ACHN (cell line): Measurements from ENCODE around the gene EFHD2.
"Not testable (repeated sequence)": the region's sequence is repeated elsewhere in the genome, so short reads cannot be mapped to it uniquely, and the experiment has no call there.

ENCODE experiments used
- DNase-seq: peaks from one replicate; pipeline ENCODE4 v3.0.0-alpha.2; 2015
- in situ Hi-C: cut with HindIII; loops from 2 replicates; pipeline ENCODE4 v1.10.0; 2017; ENCODE audit warnings: low sequenced_read_pairs, low pct_ligation_motif_present, low pct_unique_long_range_greater_than_20kb

Gene EFHD2

DNA sequence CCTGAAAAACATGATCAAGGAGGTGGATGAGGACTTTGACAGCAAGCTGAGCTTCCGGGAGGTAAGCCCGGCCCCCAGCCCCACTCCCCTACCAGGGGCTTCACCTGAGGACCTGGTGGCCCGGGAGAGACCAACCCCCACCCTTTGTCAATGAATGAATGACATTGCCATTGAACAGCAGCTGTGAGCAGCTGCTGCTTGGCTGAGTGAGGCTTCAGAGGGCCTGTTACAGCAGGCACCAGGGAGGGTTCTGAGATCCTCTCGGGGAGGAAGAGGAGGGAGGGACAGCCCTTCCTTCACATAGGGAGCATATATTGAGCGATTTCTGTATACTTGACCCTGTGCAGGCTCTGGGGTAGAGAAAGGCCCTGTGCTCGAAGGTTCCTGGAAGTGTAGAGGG is 16.3 kb downstream of the EFHD2 start:
- in situ Hi-C loops: loop anchor here (25.0 kb wide), 1 partner anchor 114 kb away; no protein-coding TSS in a partner anchor
- no peak for DNase-seq

- DNase-seq: no peak
- in situ Hi-C loops: loop anchor here (25.0 kb wide), 1 partner anchor 114 kb away; no protein-coding TSS in a partner anchor
Observed at GRCh38 chr1:15426492-15427279, 17.0 kb downstream of the EFHD2 start.

DNA sequence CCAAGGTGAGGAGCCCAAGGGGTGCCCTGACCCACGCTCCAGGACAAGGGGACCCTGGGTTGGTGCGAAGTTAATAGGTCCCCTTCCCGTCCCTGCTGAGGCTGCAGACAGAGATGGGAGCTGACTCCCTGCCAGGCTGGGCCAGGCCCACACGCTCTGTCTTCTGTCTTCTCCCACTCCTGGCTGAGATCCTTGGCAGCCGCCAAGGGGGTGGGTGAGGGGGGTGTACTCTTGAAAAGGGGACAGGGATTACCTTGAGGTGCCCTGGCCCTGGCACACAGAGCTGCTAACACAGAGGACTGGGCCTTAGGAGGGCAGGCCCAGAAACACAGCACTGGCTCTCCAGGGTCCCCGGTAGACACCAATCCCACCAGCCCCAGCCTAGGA is 17.6 kb downstream of the EFHD2 start:
- no peak for DNase-seq
- in situ Hi-C loops: loop anchor here (25.0 kb wide), 1 partner anchor 115 kb away; no protein-coding TSS in a partner anchor

- not testable (repeated sequence) for DNase-seq
- in situ Hi-C loops: loop anchor here (25.0 kb wide), 1 partner anchor 116 kb away; no protein-coding TSS in a partner anchor
Observed at GRCh38 chr1:15428252-15428651, 18.6 kb downstream of the EFHD2 start.

DNA sequence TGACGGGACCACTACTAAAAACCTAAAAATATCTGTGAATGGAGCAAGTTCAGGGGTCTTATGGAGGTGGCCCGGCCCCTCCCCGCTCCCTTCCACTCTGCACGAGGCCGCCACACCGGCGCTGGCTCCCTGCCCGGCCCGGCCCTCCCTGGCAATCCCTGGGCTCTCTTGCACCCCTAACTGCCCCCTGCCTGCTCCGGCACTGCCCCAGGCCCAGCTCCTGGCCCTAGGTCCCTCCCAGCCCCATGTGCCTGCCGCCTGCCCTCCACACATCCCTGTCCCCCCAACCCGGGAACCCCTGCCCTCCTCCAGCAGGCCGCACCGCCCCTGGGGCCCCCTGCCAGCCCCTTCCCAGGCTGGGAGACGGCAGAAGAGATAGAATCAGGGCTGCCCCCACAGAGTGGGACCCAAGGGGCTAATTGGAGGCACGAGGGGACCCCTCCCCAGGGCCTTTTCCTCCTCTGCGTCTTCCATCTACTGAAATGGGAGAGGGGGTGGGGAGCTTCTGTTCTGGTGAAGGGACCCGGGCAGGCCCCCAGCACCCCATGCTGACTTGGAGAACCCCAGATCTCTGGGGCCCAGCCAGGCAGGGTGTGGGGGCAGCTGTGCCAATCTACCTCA is 19.2 kb downstream of the EFHD2 start:
- no peak for DNase-seq
- in situ Hi-C loops: loop anchor here (25.0 kb wide), 1 partner anchor 117 kb away; no protein-coding TSS in a partner anchor

- DNase-seq: no peak
- in situ Hi-C loops: loop anchor here (25.0 kb wide), 1 partner anchor 117 kb away; no protein-coding TSS in a partner anchor
Observed at GRCh38 chr1:15429701-15430149, 20.0 kb downstream of the EFHD2 start.

- in situ Hi-C loops: loop anchor here (25.0 kb wide), 1 partner anchor 119 kb away; no protein-coding TSS in a partner anchor
- DNase-seq: no peak
Observed at GRCh38 chr1:15430787-15431570, 21.3 kb downstream of the EFHD2 start.

DNA sequence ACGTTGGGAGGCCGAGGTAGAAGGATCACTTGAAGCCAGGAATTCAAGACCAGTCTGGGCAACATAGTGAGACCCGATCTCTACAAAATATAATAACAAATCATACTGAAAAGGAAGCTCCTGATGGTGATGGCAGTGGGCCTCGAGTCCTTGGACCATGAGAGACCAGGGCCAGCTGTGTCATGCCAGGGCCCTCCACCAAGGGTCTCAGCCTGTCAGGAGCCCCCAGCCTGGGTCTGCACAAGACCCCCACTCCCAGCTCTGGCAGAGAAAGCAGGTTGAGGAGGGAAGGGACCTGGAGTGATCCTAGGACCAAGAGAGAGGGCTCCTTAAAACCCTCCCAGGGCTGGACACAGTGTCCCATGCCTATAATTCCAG is 21.9 kb downstream of the EFHD2 start:
- DNase-seq: no peak
- in situ Hi-C loops: loop anchor here (25.0 kb wide), 1 partner anchor 119 kb away; no protein-coding TSS in a partner anchor

GRCh38 chr1:15432324-15432723 is 22.6 kb downstream of the EFHD2 start:
- in situ Hi-C loops: loop anchor here (25.0 kb wide), 1 partner anchor 120 kb away; no protein-coding TSS in a partner anchor
- no peak for DNase-seq

GRCh38 chr1:15433471-15433870 is 23.8 kb downstream of the EFHD2 start:
- DNase-seq: no peak
- in situ Hi-C loops: loop anchor here (25.0 kb wide), 1 partner anchor 121 kb away; no protein-coding TSS in a partner anchor

- in situ Hi-C loops: loop anchor here (25.0 kb wide), 1 partner anchor 122 kb away; no protein-coding TSS in a partner anchor
- not testable (repeated sequence) for DNase-seq
Observed at GRCh38 chr1:15434739-15435138, 25.1 kb downstream of the EFHD2 start.

- DNase-seq: no peak
- in situ Hi-C loops: loop anchor here (25.0 kb wide), 1 partner anchor 123 kb away; no protein-coding TSS in a partner anchor
Observed at GRCh38 chr1:15435239-15436077, 25.8 kb downstream of the EFHD2 start.

DNA sequence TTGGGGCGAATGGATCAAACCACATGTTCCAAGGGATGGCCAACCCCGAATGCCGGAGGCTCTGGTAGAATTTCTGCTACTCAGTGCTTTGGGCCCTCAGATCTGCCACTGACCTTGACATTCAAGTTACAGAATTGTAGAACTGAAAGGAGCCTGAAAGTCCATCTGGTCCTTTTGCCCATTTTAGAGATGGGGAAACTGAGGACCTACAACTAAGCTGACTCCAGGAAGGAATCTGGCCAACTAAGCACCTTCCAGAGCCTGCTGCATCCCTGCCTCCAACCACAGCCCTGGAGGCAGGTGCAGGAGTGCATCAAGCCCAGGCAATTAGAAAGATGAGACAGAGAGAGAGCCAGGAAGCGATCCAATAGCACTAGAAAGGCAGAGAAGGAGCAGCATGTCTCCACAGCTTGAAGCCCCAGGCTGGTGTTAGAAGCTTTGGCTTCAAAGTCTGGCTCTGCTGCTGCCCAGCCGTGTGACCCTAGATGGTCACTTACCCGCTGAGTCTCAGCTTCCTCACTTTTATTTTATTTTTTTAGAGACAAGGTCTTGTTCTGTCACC is 27.3 kb downstream of the EFHD2 start:
- in situ Hi-C loops: loop anchor here (25.0 kb wide), 1 partner anchor 125 kb away; no protein-coding TSS in a partner anchor
- no peak for DNase-seq

DNA sequence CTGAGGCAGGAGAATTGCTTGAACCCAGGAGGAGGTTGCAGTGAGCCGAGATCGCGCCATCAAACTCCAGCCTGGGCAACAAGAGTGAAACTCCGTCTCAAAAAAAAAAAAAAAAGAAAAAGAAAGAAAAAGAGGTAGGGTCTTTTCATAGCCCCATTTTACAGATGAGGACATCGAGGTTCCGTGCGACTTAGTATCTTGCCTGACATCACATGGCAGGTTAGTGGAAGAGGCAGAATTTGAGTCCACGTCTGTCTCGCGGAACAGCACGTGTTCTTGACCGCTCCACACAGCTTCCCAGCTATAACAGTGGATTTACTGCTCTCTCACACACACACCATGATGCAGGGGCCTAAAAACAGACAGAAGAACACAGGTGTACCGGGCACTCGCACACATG is 29.6 kb downstream of the EFHD2 start:
- in situ Hi-C loops: loop anchor here (25.0 kb wide), 1 partner anchor 127 kb away; no protein-coding TSS in a partner anchor

GRCh38 chr1:15440357-15440756 is 30.7 kb downstream of the EFHD2 start:
- no peak for DNase-seq
- in situ Hi-C loops: loop anchor here (25.0 kb wide), 1 partner anchor 128 kb away; no protein-coding TSS in a partner anchor

More for the DNA sequence above, 29.6 kb downstream of the EFHD2 start:
- DNase-seq: no peak

GRCh38 chr1:15441247-15441646 is 31.6 kb downstream of the EFHD2 start:
- in situ Hi-C loops: loop anchor here (25.0 kb wide), 1 partner anchor 129 kb away; no protein-coding TSS in a partner anchor
- no peak for DNase-seq

DNA sequence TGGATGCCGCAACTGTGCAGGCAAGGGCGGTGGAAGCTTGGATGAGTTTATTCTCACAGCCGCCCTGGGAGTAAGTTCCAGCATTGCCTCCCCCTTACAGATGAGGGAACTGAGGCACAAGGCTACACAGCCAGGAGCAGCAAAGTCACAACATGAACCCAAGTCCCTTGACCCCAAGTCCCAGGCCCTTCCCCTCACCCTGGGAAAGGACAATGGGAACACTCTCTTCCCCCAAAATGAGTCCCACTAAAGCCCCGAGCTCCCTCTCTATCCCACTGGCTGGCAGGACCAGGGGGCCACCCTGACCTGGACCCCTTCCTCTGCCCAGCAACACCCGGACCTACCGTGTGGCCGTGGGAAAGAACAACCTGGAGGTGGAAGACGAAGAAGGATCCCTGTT is 32.4 kb downstream of the EFHD2 start:
- in situ Hi-C loops: loop anchor here (25.0 kb wide), 1 partner anchor 130 kb away; no protein-coding TSS in a partner anchor
- no peak for DNase-seq
